Ascending aorta (tissue), 2 donors: ENCODE results near the gene SCEL. TPM values are rescaled to one million over a fixed set of nuclear protein-coding genes. Genes with fewer than 3 reads are reported as not detected.
"Not testable (repeated sequence)": the region's sequence is repeated elsewhere in the genome, so short reads cannot be mapped to it uniquely, and the experiment has no call there.

Experiments
- DNase-seq, 2 donors: peaks; one replicate each; pipeline ENCODE4 v3.0.0-alpha.2; 2019; ENCODE audit warnings: low spot score in 2 of 2
- H3K27ac ChIP-seq, 2 donors: fragments of 200-600 bp; sonication (generic); one replicate each; pipeline ENCODE4 v1.5.1; 2016 to 2017; ENCODE audit warnings: mild to moderate bottlenecking in 1 of 2
- H3K27me3 ChIP-seq: fragments of 200-600 bp; sonication (generic); one replicate; pipeline ENCODE4 v1.5.1; 2017
- H3K36me3 ChIP-seq, 2 donors: fragments of 200-600 bp; sonication (generic); one replicate each; pipeline ENCODE4 v1.5.1; 2016
- H3K4me1 ChIP-seq, 2 donors: fragments of 200-600 bp; sonication (generic); one replicate each; pipeline ENCODE4 v1.5.1; 2016 to 2017; ENCODE audit warnings: mild to moderate bottlenecking in 1 of 2
- H3K4me3 ChIP-seq, 2 donors: fragments of 200-600 bp; sonication (generic); one replicate each; pipeline ENCODE4 v1.5.1; 2016 to 2017; ENCODE audit warnings: mild to moderate bottlenecking in 1 of 2
- H3K9me3 ChIP-seq, 2 donors: fragments of 200-600 bp; sonication (generic); one replicate each; pipeline ENCODE4 v1.5.1; 2016
- intact Hi-C: fragments of 100-400 bp; cut with DNase I; formaldehyde crosslinking; loops from one replicate; pipeline ENCODE4 v1.15.1; 2023
- total RNA-seq: library from RNA; depleted of rRNA; stranded (reverse); fragments of >200 nt; gene quantifications from one replicate; pipeline ENCODE4 v1.1.0, GENCODE V29; 2016
- TF ChIP-seq, protein P1 (sequence below), 3 experiments: fragments of 200-600 bp in 2 of 3; fragments of 450-650 bp in 1 of 3; sonication (generic) in 2 of 3; IDR thresholded peaks; one replicate each; pipeline ENCODE4 v1.5.1; 2016 to 2019; ENCODE audit warnings: antibody characterized with exemption in 3 of 3, mild to moderate bottlenecking in 1 of 3, moderate library complexity in 1 of 3

Gene SCEL
- total RNA-seq, 1 donor from 2014 or later, result not detected

DNA sequence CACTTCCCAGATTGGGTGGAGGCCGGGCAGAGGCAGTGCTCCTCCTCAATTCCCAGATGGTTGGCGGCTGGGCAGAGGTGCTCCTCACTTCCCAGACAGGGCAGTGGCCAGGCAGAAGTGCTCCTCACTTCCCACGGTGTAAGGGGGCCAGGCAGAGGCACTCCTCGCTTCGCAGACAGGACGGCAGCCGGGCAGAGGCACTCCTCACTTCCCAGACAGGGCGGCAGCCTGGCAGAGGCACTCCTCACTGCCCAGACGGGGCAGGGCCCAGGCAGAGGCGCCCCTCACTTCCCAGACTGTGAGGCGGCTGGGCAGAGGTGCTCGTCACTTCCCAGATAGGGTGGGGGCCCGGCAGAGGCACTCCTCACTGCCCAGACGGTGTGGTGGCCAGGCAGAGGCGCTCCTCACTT, 125.3 kb downstream of the SCEL start:
- Histone ChIP-seq H3K4me1 (no peaks in the 10 kb centered on the region), H3K27ac (no peak overlapping the region), H3K27me3 (no peaks in the 10 kb centered on the region), H3K9me3 (no peaks in the 10 kb centered on the region), H3K4me3 (no peak overlapping the region), H3K36me3 (no peaks in the 10 kb centered on the region)
- intact Hi-C loops, result no loop called here
- no peak for DNase-seq
- TF ChIP-seq, protein P1, sequence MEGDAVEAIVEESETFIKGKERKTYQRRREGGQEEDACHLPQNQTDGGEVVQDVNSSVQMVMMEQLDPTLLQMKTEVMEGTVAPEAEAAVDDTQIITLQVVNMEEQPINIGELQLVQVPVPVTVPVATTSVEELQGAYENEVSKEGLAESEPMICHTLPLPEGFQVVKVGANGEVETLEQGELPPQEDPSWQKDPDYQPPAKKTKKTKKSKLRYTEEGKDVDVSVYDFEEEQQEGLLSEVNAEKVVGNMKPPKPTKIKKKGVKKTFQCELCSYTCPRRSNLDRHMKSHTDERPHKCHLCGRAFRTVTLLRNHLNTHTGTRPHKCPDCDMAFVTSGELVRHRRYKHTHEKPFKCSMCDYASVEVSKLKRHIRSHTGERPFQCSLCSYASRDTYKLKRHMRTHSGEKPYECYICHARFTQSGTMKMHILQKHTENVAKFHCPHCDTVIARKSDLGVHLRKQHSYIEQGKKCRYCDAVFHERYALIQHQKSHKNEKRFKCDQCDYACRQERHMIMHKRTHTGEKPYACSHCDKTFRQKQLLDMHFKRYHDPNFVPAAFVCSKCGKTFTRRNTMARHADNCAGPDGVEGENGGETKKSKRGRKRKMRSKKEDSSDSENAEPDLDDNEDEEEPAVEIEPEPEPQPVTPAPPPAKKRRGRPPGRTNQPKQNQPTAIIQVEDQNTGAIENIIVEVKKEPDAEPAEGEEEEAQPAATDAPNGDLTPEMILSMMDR (IDR thresholded peaks at IDR 0.05), result no peak

DNA sequence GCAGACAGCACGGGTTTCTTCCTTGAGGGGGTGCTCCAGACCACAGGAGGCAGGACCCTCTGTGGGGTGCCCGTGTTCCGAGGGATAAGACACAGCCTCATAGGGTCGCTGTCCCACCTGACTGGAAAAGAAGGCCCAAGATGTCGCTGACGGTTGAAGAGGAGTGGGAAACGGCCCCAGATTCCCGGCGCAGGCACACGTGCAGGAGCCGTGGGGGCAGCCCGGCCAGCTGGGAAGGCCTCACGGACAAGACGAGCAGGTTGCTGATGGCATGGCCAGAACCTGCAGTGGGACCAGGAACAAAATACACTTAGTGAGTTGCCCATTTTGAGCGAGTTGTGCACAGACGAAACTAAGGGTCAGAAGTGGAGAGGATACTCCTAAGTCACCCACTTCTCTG, 126.8 kb downstream of the SCEL start:
- intact Hi-C loops, H3K27ac ChIP-seq, H3K4me3 ChIP-seq, H3K36me3 ChIP-seq, H3K4me1 ChIP-seq, H3K27me3 ChIP-seq, DNase-seq, H3K9me3 ChIP-seq: not testable (repeated sequence)

DNA sequence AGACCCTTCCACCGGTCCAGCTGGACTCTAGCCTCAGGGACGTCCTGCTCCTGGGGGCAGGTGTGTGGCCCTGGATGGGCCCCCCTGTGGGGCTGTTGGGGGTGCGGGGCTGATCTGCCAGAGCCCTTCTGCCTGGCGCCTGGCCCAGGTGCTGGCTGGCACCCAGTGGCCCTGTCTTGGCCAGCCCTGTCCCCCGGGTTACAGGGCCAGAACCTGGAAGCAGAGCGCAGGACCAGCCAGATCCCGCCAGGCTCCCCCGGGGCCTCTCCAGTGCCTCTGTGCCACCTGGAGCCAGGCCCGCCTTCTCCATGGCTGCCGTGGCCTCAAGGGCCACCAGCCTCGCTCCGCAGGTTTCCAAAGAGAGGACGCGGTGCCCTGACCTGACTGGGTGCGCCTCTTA, 127.3 kb downstream of the SCEL start:
- intact Hi-C loops, H3K4me1 ChIP-seq: not testable (repeated sequence)

DNA sequence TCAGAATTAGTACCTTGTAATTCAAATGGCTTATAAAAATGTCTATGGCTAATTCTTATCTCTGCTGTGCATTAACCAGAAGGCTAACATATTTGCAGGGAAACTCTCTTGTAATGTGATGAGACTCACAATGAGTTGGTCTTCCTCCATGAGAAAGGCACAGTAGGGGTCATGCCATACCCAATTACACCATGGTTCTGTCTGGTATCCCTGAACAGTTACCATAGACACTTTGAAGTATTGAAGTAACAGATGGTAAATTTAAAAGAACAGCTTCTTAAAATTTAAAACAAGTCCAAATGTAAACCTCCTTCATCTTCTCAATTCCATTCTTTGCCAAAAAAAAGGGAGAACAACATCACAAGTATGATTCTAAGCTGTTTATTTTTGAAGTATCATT, 139.3 kb downstream of the SCEL start:
- Histone ChIP-seq H3K36me3 (no peaks in the 10 kb centered on the region), H3K9me3 (peaks cover 0 to 3% of the 10 kb centered on the region in 2 donors), H3K27me3 (no peaks in the 10 kb centered on the region), H3K4me1 (no peaks in the 10 kb centered on the region), H3K4me3 (no peak overlapping the region), H3K27ac (no peak overlapping the region)
- intact Hi-C loops, result no loop called here
- TF ChIP-seq, protein P1 (IDR thresholded peaks at IDR 0.05), result no peak
- DNase-seq, result no peak

More for the DNA sequence above, 127.3 kb downstream of the SCEL start:
- H3K36me3 ChIP-seq, H3K27ac ChIP-seq, DNase-seq, H3K27me3 ChIP-seq, H3K9me3 ChIP-seq, H3K4me3 ChIP-seq: not testable (repeated sequence)

DNA sequence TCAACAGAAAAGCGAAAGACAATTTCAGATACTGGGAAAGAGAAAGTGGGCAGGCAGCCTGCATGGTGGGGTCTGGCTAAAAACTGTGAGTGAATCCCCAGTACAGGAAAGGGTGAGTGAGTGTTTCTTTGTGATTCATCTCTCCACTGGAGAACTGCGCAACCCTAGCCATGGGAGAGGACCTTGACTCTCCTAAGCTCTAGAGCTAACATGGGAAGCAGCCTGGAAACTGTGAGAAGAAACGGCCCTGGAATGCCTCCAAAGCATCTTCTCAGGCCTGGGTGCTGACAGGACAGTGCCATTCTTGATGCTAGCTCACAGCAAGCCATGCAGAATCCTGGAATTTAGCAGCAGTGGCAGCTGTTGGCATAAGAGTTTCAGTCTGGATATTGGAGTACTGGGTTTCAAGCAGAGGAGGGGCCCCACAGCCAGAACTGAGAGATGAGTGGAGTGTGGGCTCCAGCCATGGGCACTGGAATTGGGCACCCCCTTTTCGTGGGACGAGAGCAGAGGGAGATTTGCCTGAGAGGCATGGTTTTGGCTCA, 143.3 kb downstream of the SCEL start:
- H3K36me3 ChIP-seq, result no peaks in the 10 kb centered on the region
- TF ChIP-seq, protein P1 (IDR thresholded peaks at IDR 0.05), result no peak

DNA sequence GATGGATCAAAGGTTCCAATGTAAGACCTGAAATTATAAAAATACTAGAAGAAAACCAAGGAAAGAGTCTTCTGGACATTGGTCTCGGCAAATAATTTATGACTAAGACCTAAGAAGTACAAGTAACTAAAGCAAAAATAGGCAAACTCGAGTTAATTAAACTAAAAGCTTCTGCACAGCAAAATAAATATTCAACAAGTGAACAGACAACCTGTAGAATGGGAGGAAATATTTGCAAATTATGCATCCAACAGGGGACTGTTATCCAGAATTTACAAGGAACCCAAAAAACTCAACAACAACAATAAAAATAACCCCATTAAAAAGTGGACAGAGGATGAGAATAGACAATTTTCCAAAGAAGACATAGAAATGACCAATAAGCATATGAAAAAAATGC, 152.3 kb downstream of the SCEL start:
- H3K9me3 ChIP-seq, result no peaks in the 10 kb centered on the region
- no peak overlapping the region for H3K27ac ChIP-seq
- H3K36me3 ChIP-seq, result no peaks in the 10 kb centered on the region
- no peaks in the 10 kb centered on the region for H3K27me3 ChIP-seq
- DNase-seq, result no peak
- no peak overlapping the region for H3K4me3 ChIP-seq
- TF ChIP-seq, protein P1 (IDR thresholded peaks at IDR 0.05), result no peak
- no peaks in the 10 kb centered on the region for H3K4me1 ChIP-seq
- intact Hi-C loops, result no loop called here

More for the DNA sequence above, 143.3 kb downstream of the SCEL start:
- no peak for DNase-seq
- intact Hi-C loops, result no loop called here
- Histone ChIP-seq H3K27ac (no peak overlapping the region), H3K4me1 (no peaks in the 10 kb centered on the region), H3K27me3 (no peaks in the 10 kb centered on the region), H3K9me3 (peaks cover 0 to 3% of the 10 kb centered on the region in 2 donors), H3K4me3 (no peak overlapping the region)

DNA sequence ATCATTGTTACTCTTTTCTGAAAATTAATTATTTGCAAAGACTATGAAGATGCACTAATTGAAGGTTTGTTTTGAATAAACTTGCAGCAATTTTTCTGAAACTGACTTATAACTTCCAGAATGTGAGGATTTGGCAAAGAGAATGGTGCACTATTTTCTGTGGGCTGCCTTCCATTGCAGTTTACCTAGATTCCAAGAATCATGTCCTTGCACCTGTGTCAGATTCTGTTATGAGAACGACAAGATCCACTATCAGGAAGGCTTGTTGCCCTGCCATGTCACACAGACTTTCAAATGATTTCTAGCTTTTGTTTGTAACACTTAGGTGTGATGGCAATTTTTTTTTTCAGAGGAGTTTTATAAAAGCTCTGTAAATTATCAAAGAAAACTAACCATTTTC, 156.4 kb downstream of the SCEL start:
- Histone ChIP-seq H3K9me3 (no peaks in the 10 kb centered on the region), H3K27ac (no peak overlapping the region), H3K27me3 (no peaks in the 10 kb centered on the region), H3K4me1 (peaks cover 0 to 6% of the 10 kb centered on the region in 2 donors), H3K36me3 (no peaks in the 10 kb centered on the region), H3K4me3 (no peak overlapping the region)
- DNase-seq, result no peak
- TF ChIP-seq, protein P1 (IDR thresholded peaks at IDR 0.05), result no peak
- intact Hi-C loops, result loop anchor here (10.0 kb wide), 1 partner anchor 963 kb away; the partner anchor contains the start of gene OBI1
